Activated naive CD4-positive, alpha-beta T cell treated with anti-CD3 and anti-CD28 coated beads for 36 hours (primary cell): ENCODE results near the gene KNOP1. TPM values are rescaled to one million over a fixed set of nuclear protein-coding genes. Genes with fewer than 3 reads are reported as not detected.

ENCODE experiments used
- CTCF ChIA-PET: fragments of 350-600 bp; sonication (Branson Sonifier 250); formaldehyde crosslinking; loops from one replicate; lab custom pipeline; 2021; ENCODE audit warnings: antibody characterized with exemption; lab: Charles Lee
- DNase-seq: peaks from one replicate; pipeline ENCODE4 v3.0.0-alpha.2; 2020
- H3K27ac Mint-ChIP-seq: one replicate; pipeline ENCODE4 v1.8.0; 2021; ENCODE audit warnings: mild to moderate bottlenecking, mixed read lengths
- H3K27me3 Mint-ChIP-seq: one replicate; pipeline ENCODE4 v1.8.0; 2021; ENCODE audit warnings: low read depth, mixed read lengths
- H3K36me3 Mint-ChIP-seq: one replicate; pipeline ENCODE4 v1.8.0; 2021; ENCODE audit warnings: low read depth, mixed read lengths
- H3K4me1 Mint-ChIP-seq: one replicate; pipeline ENCODE4 v1.8.0; 2021; ENCODE audit warnings: low read depth, mixed read lengths
- H3K4me3 Mint-ChIP-seq: one replicate; pipeline ENCODE4 v1.8.0; 2021; ENCODE audit warnings: mild to moderate bottlenecking, moderate library complexity, mixed read lengths
- H3K9me3 Mint-ChIP-seq: one replicate; pipeline ENCODE4 v1.8.0; 2021; ENCODE audit warnings: mixed read lengths
- intact Hi-C: fragments of 100-400 bp; cut with micrococcal nuclease; formaldehyde crosslinking; loops from one replicate; pipeline ENCODE4 v1.15.1; 2023
- total RNA-seq, 2 experiments: library from RNA; stranded (reverse); gene quantifications; one replicate each; pipeline ENCODE4 v1.2.3, GENCODE V29; 2021

Gene KNOP1
- 10 to 100 TPM; 24.4 to 26.1 TPM for total RNA-seq

GRCh38 chr16:19717741-19718623 is at the start of gene KNOP1, which contains the start of gene IQCK:
KNOP1 (minus strand) TSS chr16:19718227; CDS start chr16:19715035, 3,192 bp downstream.
IQCK (plus strand) TSS chr16:19718271; CDS start chr16:19718307, 36 bp downstream.
- intact Hi-C loops: loop anchor here (1.0 to 2.0 kb wide), 4 partner anchors 163 to 651 kb away; partner anchors contain the start of genes COQ7, GDE1 and VPS35L
- H3K27me3 Mint-ChIP-seq: no peaks in the 10 kb centered on the region
- DNase-seq: peak; percentile 89
- H3K27ac Mint-ChIP-seq: peak within 1 kb of the TSS; percentile 78
- peaks cover 15% of the 10 kb centered on the region for H3K36me3 Mint-ChIP-seq
- H3K4me3 Mint-ChIP-seq: peak within 1 kb of the TSS; percentile 91
- no peaks in the 10 kb centered on the region for H3K9me3 Mint-ChIP-seq
- CTCF ChIA-PET: no interaction called here
- H3K4me1 Mint-ChIP-seq: peaks cover 45% of the 10 kb centered on the region

- Mint-ChIP-seq H3K4me1 (no peaks in the 10 kb centered on the region), H3K4me3 (no peak overlapping the region), H3K27me3 (no peaks in the 10 kb centered on the region), H3K27ac (no peak overlapping the region), H3K9me3 (peaks cover 5% of the 10 kb centered on the region), H3K36me3 (no peaks in the 10 kb centered on the region)
- CTCF ChIA-PET: no interaction called here
- intact Hi-C loops: no loop called here
- no peak for DNase-seq
Measured at GRCh38 chr16:19767497-19767896, 49.5 kb upstream of the KNOP1 start.

- H3K36me3 Mint-ChIP-seq: no peaks in the 10 kb centered on the region
- no peak for DNase-seq
- H3K4me1 Mint-ChIP-seq: no peaks in the 10 kb centered on the region
- H3K9me3 Mint-ChIP-seq: peaks cover 5% of the 10 kb centered on the region
- H3K27me3 Mint-ChIP-seq: no peaks in the 10 kb centered on the region
- intact Hi-C loops: no loop called here
- H3K27ac Mint-ChIP-seq: no peak overlapping the region
- CTCF ChIA-PET: no interaction called here
- H3K4me3 Mint-ChIP-seq: no peak overlapping the region
Measured at GRCh38 chr16:19766988-19767387, 49.0 kb upstream of the KNOP1 start.

- intact Hi-C loops: no loop called here
- DNase-seq: no peak
- CTCF ChIA-PET: no interaction called here
- no peaks in the 10 kb centered on the region for H3K27me3 Mint-ChIP-seq
- H3K27ac Mint-ChIP-seq: no peak overlapping the region
- peaks cover 5% of the 10 kb centered on the region for H3K9me3 Mint-ChIP-seq
- H3K4me3 Mint-ChIP-seq: no peak overlapping the region
- H3K36me3 Mint-ChIP-seq: no peaks in the 10 kb centered on the region
- H3K4me1 Mint-ChIP-seq: no peaks in the 10 kb centered on the region
Measured at GRCh38 chr16:19766554-19766884, 48.5 kb upstream of the KNOP1 start.

- CTCF ChIA-PET: no interaction called here
Measured at GRCh38 chr16:19765860-19766553, 48.0 kb upstream of the KNOP1 start.

GRCh38 chr16:19760356-19761060 is 42.5 kb upstream of the KNOP1 start:
- H3K27ac Mint-ChIP-seq: no peak overlapping the region
- intact Hi-C loops: no loop called here
- H3K36me3 Mint-ChIP-seq: no peaks in the 10 kb centered on the region
- CTCF ChIA-PET: no interaction called here
- DNase-seq: no peak
- no peaks in the 10 kb centered on the region for H3K4me1 Mint-ChIP-seq
- no peaks in the 10 kb centered on the region for H3K27me3 Mint-ChIP-seq
- H3K9me3 Mint-ChIP-seq: no peaks in the 10 kb centered on the region
- H3K4me3 Mint-ChIP-seq: no peak overlapping the region

More at GRCh38 chr16:19765860-19766553, 48.0 kb upstream of the KNOP1 start:
- Mint-ChIP-seq H3K9me3 (peaks cover 5% of the 10 kb centered on the region), H3K4me1 (no peaks in the 10 kb centered on the region), H3K27ac (no peak overlapping the region), H3K4me3 (no peak overlapping the region), H3K27me3 (no peaks in the 10 kb centered on the region), H3K36me3 (no peaks in the 10 kb centered on the region)
- intact Hi-C loops: no loop called here
- no peak for DNase-seq

GRCh38 chr16:19757762-19758595 is 40.0 kb upstream of the KNOP1 start:
- Mint-ChIP-seq H3K27me3 (no peaks in the 10 kb centered on the region), H3K4me3 (no peak overlapping the region), H3K4me1 (no peaks in the 10 kb centered on the region), H3K27ac (no peak overlapping the region), H3K36me3 (no peaks in the 10 kb centered on the region), H3K9me3 (no peaks in the 10 kb centered on the region)
- intact Hi-C loops: no loop called here
- DNase-seq: no peak
- CTCF ChIA-PET: no interaction called here

GRCh38 chr16:19757026-19757425 is 39.0 kb upstream of the KNOP1 start:
- DNase-seq: no peak
- no peak overlapping the region for H3K27ac Mint-ChIP-seq
- H3K4me3 Mint-ChIP-seq: no peak overlapping the region
- CTCF ChIA-PET: no interaction called here
- no peaks in the 10 kb centered on the region for H3K9me3 Mint-ChIP-seq
- H3K4me1 Mint-ChIP-seq: no peaks in the 10 kb centered on the region
- intact Hi-C loops: no loop called here
- H3K27me3 Mint-ChIP-seq: no peaks in the 10 kb centered on the region
- no peaks in the 10 kb centered on the region for H3K36me3 Mint-ChIP-seq

GRCh38 chr16:19755268-19755667 is 37.2 kb upstream of the KNOP1 start:
- no peak overlapping the region for H3K4me3 Mint-ChIP-seq
- no peaks in the 10 kb centered on the region for H3K27me3 Mint-ChIP-seq
- no peak for DNase-seq
- H3K4me1 Mint-ChIP-seq: no peaks in the 10 kb centered on the region
- H3K9me3 Mint-ChIP-seq: no peaks in the 10 kb centered on the region
- intact Hi-C loops: no loop called here
- no peaks in the 10 kb centered on the region for H3K36me3 Mint-ChIP-seq
- H3K27ac Mint-ChIP-seq: no peak overlapping the region
- CTCF ChIA-PET: no interaction called here

GRCh38 chr16:19754644-19755036 is 36.6 kb upstream of the KNOP1 start:
- H3K27me3 Mint-ChIP-seq: no peaks in the 10 kb centered on the region
- CTCF ChIA-PET: no interaction called here
- intact Hi-C loops: no loop called here
- H3K36me3 Mint-ChIP-seq: no peaks in the 10 kb centered on the region
- H3K27ac Mint-ChIP-seq: no peak overlapping the region
- no peaks in the 10 kb centered on the region for H3K4me1 Mint-ChIP-seq
- no peaks in the 10 kb centered on the region for H3K9me3 Mint-ChIP-seq
- H3K4me3 Mint-ChIP-seq: no peak overlapping the region
- DNase-seq: no peak

- Mint-ChIP-seq H3K36me3 (no peaks in the 10 kb centered on the region), H3K27ac (no peak overlapping the region), H3K9me3 (no peaks in the 10 kb centered on the region), H3K4me3 (no peak overlapping the region), H3K27me3 (no peaks in the 10 kb centered on the region), H3K4me1 (no peaks in the 10 kb centered on the region)
- CTCF ChIA-PET: no interaction called here
- intact Hi-C loops: no loop called here
- DNase-seq: no peak
Measured at GRCh38 chr16:19753815-19754643, 36.0 kb upstream of the KNOP1 start.
